HG02642 (cell line): Measurements from ENCODE around the gene TM9SF2.
"Not testable (repeated sequence)": the region's sequence is repeated elsewhere in the genome, so short reads cannot be mapped to it uniquely, and the experiment has no call there.

Source experiments
- ATAC-seq: cut with Tn5 transposase; IDR thresholded peaks from one replicate; pipeline ENCODE4 v1.9.1; 2021; ENCODE audit warnings: mild to moderate bottlenecking; ENCODE audit not compliant: unreplicated experiment, poor library complexity

The TM9SF2 gene

GRCh38 chr13:99501184-99501847, at the start of gene TM9SF2:
TM9SF2 (plus strand) TSS chr13:99501472; CDS start chr13:99501607, 135 bp downstream.
- ATAC-seq = peak; percentile 65

GRCh38 chr13:99454518-99455183, 46.6 kb upstream of the TM9SF2 start:
- ATAC-seq = no peak

- ATAC-seq = no peak
Observed at GRCh38 chr13:99459099-99459850, 42.0 kb upstream of the TM9SF2 start.

- not testable (repeated sequence) for ATAC-seq
Observed at GRCh38 chr13:99460802-99461201, 40.5 kb upstream of the TM9SF2 start.

GRCh38 chr13:99463646-99464397, 37.5 kb upstream of the TM9SF2 start:
- ATAC-seq = no peak

- ATAC-seq = no peak
Observed at GRCh38 chr13:99464441-99464949, 36.8 kb upstream of the TM9SF2 start.

GRCh38 chr13:99465454-99465853, 35.8 kb upstream of the TM9SF2 start:
- ATAC-seq = no peak

- ATAC-seq = no peak
Observed at GRCh38 chr13:99467764-99468163, 33.5 kb upstream of the TM9SF2 start.

GRCh38 chr13:99469041-99469440, 32.2 kb upstream of the TM9SF2 start:
- no peak for ATAC-seq

GRCh38 chr13:99470027-99470426, 31.2 kb upstream of the TM9SF2 start:
- no peak for ATAC-seq

- no peak for ATAC-seq
Observed at GRCh38 chr13:99471221-99472121, 29.8 kb upstream of the TM9SF2 start.

- ATAC-seq = no peak
Observed at GRCh38 chr13:99472122-99472440, 29.2 kb upstream of the TM9SF2 start.

- ATAC-seq = no peak
Observed at GRCh38 chr13:99473515-99473914, 27.8 kb upstream of the TM9SF2 start.

GRCh38 chr13:99476648-99477047, 24.6 kb upstream of the TM9SF2 start:
- no peak for ATAC-seq

GRCh38 chr13:99477493-99477892, 23.8 kb upstream of the TM9SF2 start:
- no peak for ATAC-seq

GRCh38 chr13:99481366-99481765, 19.9 kb upstream of the TM9SF2 start:
- no peak for ATAC-seq

- ATAC-seq = no peak
Observed at GRCh38 chr13:99484473-99484872, 16.8 kb upstream of the TM9SF2 start.

GRCh38 chr13:99486996-99487395, 14.3 kb upstream of the TM9SF2 start:
- no peak for ATAC-seq

- ATAC-seq = no peak
Observed at GRCh38 chr13:99489028-99489427, 12.2 kb upstream of the TM9SF2 start.

GRCh38 chr13:99491750-99492149, 9.5 kb upstream of the TM9SF2 start:
- not testable (repeated sequence) for ATAC-seq
